ENCODE results near the gene FITM2.

- TF ChIP-seq, protein P1, sequence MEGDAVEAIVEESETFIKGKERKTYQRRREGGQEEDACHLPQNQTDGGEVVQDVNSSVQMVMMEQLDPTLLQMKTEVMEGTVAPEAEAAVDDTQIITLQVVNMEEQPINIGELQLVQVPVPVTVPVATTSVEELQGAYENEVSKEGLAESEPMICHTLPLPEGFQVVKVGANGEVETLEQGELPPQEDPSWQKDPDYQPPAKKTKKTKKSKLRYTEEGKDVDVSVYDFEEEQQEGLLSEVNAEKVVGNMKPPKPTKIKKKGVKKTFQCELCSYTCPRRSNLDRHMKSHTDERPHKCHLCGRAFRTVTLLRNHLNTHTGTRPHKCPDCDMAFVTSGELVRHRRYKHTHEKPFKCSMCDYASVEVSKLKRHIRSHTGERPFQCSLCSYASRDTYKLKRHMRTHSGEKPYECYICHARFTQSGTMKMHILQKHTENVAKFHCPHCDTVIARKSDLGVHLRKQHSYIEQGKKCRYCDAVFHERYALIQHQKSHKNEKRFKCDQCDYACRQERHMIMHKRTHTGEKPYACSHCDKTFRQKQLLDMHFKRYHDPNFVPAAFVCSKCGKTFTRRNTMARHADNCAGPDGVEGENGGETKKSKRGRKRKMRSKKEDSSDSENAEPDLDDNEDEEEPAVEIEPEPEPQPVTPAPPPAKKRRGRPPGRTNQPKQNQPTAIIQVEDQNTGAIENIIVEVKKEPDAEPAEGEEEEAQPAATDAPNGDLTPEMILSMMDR (IDR thresholded peaks at IDR 0.05), result no peak
- no peak for TF ChIP-seq POLR2A (IDR thresholded peaks at IDR 0.05)
These were observed 25.9 kb upstream of the FITM2 start, which contains the start of gene R3HDML for GRCh38 chr20:44336725-44337380.

All from heart left ventricle (tissue), 13 donors.